HG03108 (cell line): ENCODE measurements around the gene NR2F1-AS1.

Source experiments
- ATAC-seq: cut with Tn5 transposase; IDR thresholded peaks from one replicate; pipeline ENCODE4 v1.9.1; 2021; ENCODE audit warnings: moderate library complexity; ENCODE audit not compliant: unreplicated experiment

Gene NR2F1-AS1

DNA sequence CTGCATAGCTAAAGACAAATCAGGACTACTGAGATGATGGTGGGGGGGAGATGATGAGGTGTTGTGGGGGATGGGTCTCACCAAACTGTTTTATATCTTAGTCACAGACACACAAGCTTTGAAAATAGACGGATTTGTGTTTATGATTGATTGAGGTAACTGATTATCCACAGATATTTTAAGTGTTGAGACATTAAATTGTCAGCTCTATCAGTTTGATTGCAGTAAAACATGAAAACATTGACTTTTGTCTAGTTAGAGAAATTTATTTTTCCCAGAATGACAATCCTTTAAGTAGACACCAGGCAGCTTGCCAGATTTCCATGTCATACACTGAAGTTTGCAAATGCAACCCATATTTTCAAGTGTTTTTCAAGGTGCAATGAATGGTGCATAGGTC, 149.8 kb downstream of the NR2F1-AS1 start:
- ATAC-seq: no peak

GRCh38 chr5:93430673-93431199, 150.3 kb downstream of the NR2F1-AS1 start:
- no peak for ATAC-seq

- ATAC-seq: no peak
Observed at GRCh38 chr5:93430118-93430517, 150.9 kb downstream of the NR2F1-AS1 start.

- no peak for ATAC-seq
Observed at GRCh38 chr5:93428868-93429267, 152.2 kb downstream of the NR2F1-AS1 start.

DNA sequence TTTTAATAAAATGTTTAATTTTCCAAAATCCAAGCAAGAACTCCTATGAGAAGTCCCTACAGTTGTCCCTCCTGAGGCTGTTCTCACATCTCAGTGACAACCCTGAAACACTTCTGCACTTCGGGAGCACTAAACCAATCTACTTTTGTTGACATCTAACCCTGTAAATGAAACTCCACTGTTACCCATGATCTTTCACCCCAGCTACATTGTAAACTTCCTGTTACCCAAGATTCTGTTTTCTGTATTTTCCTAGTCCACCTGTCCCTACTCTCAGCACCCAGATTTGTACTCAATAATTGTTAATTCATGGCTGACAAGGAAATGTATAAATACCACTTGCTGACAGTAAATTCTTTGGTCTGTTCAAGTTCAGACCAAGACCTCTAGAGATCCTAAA, 153.7 kb downstream of the NR2F1-AS1 start:
- ATAC-seq: no peak

DNA sequence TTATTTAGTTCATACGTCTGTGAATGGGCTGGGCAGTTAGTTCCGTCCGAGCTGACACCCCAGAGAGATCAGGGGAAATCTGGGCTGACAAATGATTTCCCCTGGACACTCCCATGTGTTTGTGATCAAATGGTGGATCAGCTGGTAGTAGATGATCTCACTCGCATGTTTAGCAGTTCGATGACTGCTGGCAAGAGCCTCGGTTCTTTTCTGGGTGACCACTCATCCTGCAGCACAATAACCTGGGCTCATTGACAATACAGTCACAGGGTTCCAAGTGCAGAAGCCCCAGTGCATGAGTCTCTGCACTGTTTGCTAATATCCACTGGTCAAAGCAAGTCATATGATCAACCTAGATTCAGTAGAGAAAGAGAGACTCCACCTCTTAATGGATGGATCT, 155.9 kb downstream of the NR2F1-AS1 start:
- no peak for ATAC-seq

DNA sequence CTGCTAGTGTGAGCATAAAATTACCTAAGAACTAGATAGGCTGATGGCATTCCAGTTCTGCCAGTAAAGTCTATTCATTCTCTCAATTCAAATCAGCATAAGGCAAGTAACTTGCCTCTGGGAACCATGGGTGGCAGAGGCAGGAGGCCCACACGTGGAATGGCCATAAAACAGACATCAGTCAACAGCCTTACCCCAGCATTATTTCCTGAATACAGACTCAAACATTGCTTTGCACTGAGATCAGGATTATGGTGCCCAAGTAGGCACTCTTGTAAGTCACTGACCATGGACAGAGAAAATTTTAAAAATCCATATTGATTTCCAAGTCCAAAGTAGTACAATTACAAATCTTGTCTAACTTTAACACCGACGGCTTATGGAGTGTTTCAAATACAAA, 157.7 kb downstream of the NR2F1-AS1 start:
- ATAC-seq: no peak

DNA sequence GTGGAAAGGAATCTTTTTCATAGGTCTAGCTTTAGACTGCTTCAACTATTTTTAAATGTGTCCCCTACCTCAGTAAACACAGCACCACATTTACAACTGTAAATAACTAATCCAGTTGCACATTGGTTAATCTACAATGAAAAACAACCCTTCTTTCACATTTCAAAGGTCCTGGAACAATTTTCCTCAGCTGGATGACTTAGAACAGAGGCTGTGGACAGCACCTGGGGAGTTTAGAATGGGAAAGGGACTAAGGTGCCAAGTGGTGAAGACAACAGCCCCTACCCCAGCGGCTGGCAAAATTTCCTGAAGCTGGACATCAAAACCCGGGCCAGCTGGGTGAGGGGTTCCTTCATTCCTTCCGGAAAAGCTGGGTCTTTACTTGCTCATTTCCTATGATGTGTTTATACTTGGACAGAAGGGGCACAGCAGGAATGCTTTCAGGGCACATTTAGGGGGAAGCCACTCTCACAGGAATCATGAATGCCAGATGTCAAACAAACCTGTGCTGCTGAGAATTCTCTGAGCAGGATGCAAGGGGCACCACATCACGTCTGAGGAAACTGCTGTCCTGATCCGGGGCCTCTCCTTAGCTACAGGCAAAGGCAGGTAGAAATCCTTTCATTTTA, 158.3 kb downstream of the NR2F1-AS1 start:
- no peak for ATAC-seq

- ATAC-seq: no peak
Observed at GRCh38 chr5:93421987-93422401, 159.0 kb downstream of the NR2F1-AS1 start.

- ATAC-seq: no peak
Observed at GRCh38 chr5:93421468-93421867, 159.6 kb downstream of the NR2F1-AS1 start.

- no peak for ATAC-seq
Observed at GRCh38 chr5:93417490-93417889, 163.5 kb downstream of the NR2F1-AS1 start.

- ATAC-seq: no peak
Observed at GRCh38 chr5:93415819-93416218, 165.2 kb downstream of the NR2F1-AS1 start.

DNA sequence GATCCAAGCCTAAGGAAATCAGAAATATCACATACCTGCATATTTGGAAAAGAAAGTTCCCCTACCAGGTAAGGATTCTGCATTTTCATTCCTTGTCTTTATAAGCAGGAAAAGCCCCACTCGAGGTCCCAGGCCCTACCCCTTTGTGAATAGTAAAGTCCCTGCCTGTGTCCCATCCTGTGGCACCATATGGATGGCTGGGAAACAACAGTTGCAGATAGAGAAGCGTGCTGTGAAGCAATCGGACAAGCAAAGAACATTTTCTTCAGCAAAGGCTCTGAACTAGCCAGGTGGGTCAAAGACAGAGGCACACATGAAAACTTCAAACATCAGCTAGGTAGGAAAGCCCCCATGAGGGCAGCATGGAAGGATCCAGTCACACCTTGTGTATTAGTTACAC, 169.3 kb downstream of the NR2F1-AS1 start:
- ATAC-seq: no peak

- ATAC-seq: no peak
Observed at GRCh38 chr5:93409691-93410090, 171.3 kb downstream of the NR2F1-AS1 start.

- ATAC-seq: no peak
Observed at GRCh38 chr5:93407454-93407853, 173.6 kb downstream of the NR2F1-AS1 start.

DNA sequence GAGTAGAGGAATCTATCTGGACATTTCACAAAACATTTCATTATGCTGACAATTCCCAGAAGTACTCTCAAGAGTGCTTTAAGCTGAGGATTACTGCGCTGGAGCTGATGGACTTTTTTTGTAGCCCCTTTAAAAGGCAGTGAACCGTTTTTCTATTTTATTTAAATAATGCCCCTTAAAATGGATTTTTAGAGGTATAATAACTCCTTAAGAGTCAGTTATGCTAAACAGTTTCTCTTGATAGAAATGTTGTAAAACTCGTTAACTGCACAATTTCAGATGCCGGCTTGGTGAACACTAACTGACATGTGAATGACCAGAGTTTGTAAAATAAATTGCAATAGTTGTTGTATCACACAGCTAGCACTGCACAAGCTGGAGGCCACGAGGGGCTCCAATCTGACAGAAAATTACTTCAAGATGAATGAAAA, 174.0 kb downstream of the NR2F1-AS1 start:
- ATAC-seq: no peak

DNA sequence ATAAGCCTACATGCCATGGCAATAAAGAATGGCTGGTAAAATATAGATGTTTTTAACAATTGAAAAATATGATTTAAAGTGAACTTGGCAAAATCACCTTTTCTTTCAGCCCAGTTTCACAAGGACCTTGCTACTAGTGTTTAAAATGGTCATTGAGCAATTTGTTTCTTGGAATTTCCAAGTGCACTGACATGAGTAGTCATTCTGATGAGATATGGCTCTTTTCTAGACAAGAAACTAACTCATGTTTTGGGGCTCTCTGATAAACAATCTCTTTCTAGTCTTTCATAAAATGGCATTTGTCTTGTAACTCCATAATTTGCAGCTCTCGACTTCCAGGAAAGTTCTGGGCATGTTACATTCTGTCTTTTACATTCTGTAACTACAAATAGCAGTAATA, 176.8 kb downstream of the NR2F1-AS1 start:
- ATAC-seq: no peak

DNA sequence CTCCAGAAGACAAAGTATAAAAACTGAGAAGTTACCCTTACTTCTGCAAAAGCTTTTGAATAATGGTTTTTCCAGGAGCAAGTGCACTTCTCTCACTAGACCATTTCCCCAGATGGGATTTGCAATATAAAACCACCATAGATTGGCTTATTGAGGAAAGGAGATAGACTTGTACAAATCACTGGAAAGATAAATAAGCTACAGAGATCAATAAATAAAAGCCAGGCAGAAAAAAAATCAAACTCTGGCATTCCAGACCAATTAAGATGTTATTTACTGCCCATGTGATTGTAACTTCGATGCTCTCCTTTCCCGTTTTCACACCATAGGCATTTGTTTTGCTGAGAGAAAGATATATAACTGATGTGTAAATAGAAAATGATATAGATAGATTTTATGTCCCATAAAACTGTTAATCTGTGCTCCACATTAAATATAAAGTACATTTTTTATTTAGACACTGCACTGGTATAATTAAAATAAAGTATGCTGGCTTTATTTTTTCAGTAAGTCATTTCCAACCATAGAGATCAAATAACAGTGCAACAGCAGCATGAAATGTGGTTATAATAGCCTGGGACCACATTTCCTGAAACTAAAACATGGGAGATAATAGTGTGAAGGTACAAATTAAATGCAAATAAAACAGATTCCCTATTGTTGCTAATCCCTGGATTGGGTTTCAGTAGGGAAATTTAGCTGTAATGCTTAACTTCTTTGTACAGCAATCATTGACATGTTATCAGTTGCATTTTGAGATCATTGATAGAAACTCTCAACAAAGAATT, 177.7 kb downstream of the NR2F1-AS1 start:
- no peak for ATAC-seq

- ATAC-seq: no peak
Observed at GRCh38 chr5:93402451-93402850, 178.6 kb downstream of the NR2F1-AS1 start.

GRCh38 chr5:93401634-93402213, 179.3 kb downstream of the NR2F1-AS1 start:
- no peak for ATAC-seq

DNA sequence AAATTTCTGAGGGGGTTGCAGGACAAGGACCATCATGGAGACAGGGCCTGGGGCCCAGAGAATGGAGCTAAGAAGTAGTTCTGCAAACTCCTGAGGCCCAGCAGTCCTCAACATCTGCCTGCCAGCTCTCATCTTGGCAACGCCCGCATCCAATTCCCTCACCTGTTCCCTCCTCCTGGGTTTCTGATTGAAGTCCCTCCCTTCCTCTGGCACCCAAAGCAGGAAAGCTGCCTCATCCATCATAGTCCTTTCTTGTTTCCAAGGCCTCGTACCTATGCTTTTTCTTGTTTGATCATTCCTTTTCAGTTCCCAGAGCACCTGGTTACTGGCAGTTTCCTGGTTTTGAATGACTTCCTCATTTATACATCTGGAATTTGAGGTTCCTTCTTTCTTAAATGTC, 181.3 kb downstream of the NR2F1-AS1 start:
- no peak for ATAC-seq

DNA sequence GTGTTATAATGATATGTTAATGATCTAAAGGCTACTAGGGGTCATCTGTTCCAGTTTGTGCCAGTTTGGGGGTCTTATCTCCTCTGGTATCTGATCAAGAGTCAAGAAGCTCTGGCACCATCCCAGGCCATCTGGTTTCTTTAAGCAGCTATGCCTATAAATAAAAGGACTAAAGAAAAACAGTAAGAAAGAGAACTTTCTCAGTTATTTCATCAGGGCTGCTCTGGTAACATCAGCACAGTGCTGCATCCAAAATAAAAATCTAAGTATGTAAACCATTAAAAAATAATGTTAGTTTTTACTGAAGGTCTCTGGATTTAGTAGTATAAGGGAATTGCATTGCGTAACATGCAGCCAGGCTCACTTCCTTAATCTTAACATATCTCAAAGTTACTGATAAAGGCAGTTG, 185.0 kb downstream of the NR2F1-AS1 start:
- ATAC-seq: no peak
